ENCODE data around the gene SDC1.
"Not testable (repeated sequence)": the region's sequence is repeated elsewhere in the genome, so short reads cannot be mapped to it uniquely, and the experiment has no call there.

Gene SDC1

GRCh38 chr2:20236496-20236895, 11.6 kb upstream of the SDC1 start:
- H3K36me3 ChIP-seq (ENCODE audit: insufficient read depth, low read length) = no peaks in the 10 kb centered on the region
- H3K9ac ChIP-seq (ENCODE audit: low read depth, low read length) = no peak overlapping the region
- peaks cover 20% of the 10 kb centered on the region for H3K4me1 ChIP-seq (ENCODE audit: insufficient read depth, low read length)
- H3K9me3 ChIP-seq (ENCODE audit: control insufficient read depth, insufficient read depth, low read length) = no peaks in the 10 kb centered on the region

- no peaks in the 10 kb centered on the region for H3K36me3 ChIP-seq (ENCODE audit: insufficient read depth, low read length)
- no peaks in the 10 kb centered on the region for H3K9me3 ChIP-seq (ENCODE audit: control insufficient read depth, insufficient read depth, low read length)
- no peak overlapping the region for H3K9ac ChIP-seq (ENCODE audit: low read depth, low read length)
- peaks cover 27% of the 10 kb centered on the region for H3K4me1 ChIP-seq (ENCODE audit: insufficient read depth, low read length)
These were observed 10.8 kb upstream of the SDC1 start for GRCh38 chr2:20235655-20236305.

- not testable (repeated sequence) for H3K36me3 ChIP-seq (ENCODE audit: insufficient read depth, low read length); H3K9me3 ChIP-seq (ENCODE audit: control insufficient read depth, insufficient read depth, low read length); H3K9ac ChIP-seq (ENCODE audit: low read depth, low read length)
- peaks cover 27% of the 10 kb centered on the region for H3K4me1 ChIP-seq (ENCODE audit: insufficient read depth, low read length)
These were observed 9.7 kb upstream of the SDC1 start for GRCh38 chr2:20234597-20234996.

GRCh38 chr2:20232837-20233207, 7.9 kb upstream of the SDC1 start:
- no peaks in the 10 kb centered on the region for H3K36me3 ChIP-seq (ENCODE audit: insufficient read depth, low read length)
- no peaks in the 10 kb centered on the region for H3K9me3 ChIP-seq (ENCODE audit: control insufficient read depth, insufficient read depth, low read length)
- H3K4me1 ChIP-seq (ENCODE audit: insufficient read depth, low read length) = peaks cover 27% of the 10 kb centered on the region
- no peak overlapping the region for H3K9ac ChIP-seq (ENCODE audit: low read depth, low read length)

- no peak overlapping the region for H3K9ac ChIP-seq (ENCODE audit: low read depth, low read length)
- peaks cover 25% of the 10 kb centered on the region for H3K4me1 ChIP-seq (ENCODE audit: insufficient read depth, low read length)
These were observed 6.7 kb upstream of the SDC1 start for GRCh38 chr2:20231598-20232026.

GRCh38 chr2:20231159-20231558, 6.2 kb upstream of the SDC1 start:
- Histone ChIP-seq H3K36me3 (ENCODE audit: insufficient read depth, low read length) (no peaks in the 10 kb centered on the region), H3K4me1 (ENCODE audit: insufficient read depth, low read length) (peaks cover 26% of the 10 kb centered on the region), H3K9me3 (ENCODE audit: control insufficient read depth, insufficient read depth, low read length) (no peaks in the 10 kb centered on the region), H3K9ac (ENCODE audit: low read depth, low read length) (no peak overlapping the region)

More at GRCh38 chr2:20231598-20232026, 6.7 kb upstream of the SDC1 start:
- Histone ChIP-seq H3K36me3 (ENCODE audit: insufficient read depth, low read length) (no peaks in the 10 kb centered on the region), H3K9me3 (ENCODE audit: control insufficient read depth, insufficient read depth, low read length) (no peaks in the 10 kb centered on the region)

GRCh38 chr2:20230114-20230425, 5.1 kb upstream of the SDC1 start:
- Histone ChIP-seq H3K9me3 (ENCODE audit: control insufficient read depth, insufficient read depth, low read length) (no peaks in the 10 kb centered on the region), H3K36me3 (ENCODE audit: insufficient read depth, low read length) (no peaks in the 10 kb centered on the region), H3K9ac (ENCODE audit: low read depth, low read length) (no peak overlapping the region), H3K4me1 (ENCODE audit: insufficient read depth, low read length) (peaks cover 23% of the 10 kb centered on the region)

GRCh38 chr2:20229322-20230113, 4.6 kb upstream of the SDC1 start:
- Histone ChIP-seq H3K36me3 (ENCODE audit: insufficient read depth, low read length) (no peaks in the 10 kb centered on the region), H3K9me3 (ENCODE audit: control insufficient read depth, insufficient read depth, low read length) (no peaks in the 10 kb centered on the region), H3K4me1 (ENCODE audit: insufficient read depth, low read length) (peaks cover 23% of the 10 kb centered on the region), H3K9ac (ENCODE audit: low read depth, low read length) (no peak overlapping the region)

GRCh38 chr2:20227894-20228505, 3.1 kb upstream of the SDC1 start:
- H3K36me3 ChIP-seq (ENCODE audit: insufficient read depth, low read length) = no peaks in the 10 kb centered on the region
- no peaks in the 10 kb centered on the region for H3K9me3 ChIP-seq (ENCODE audit: control insufficient read depth, insufficient read depth, low read length)
- H3K4me1 ChIP-seq (ENCODE audit: insufficient read depth, low read length) = peaks cover 22% of the 10 kb centered on the region
- no peak overlapping the region for H3K9ac ChIP-seq (ENCODE audit: low read depth, low read length)

GRCh38 chr2:20226152-20226545, 1.2 kb upstream of the SDC1 start:
- no peaks in the 10 kb centered on the region for H3K9me3 ChIP-seq (ENCODE audit: control insufficient read depth, insufficient read depth, low read length)
- H3K9ac ChIP-seq (ENCODE audit: low read depth, low read length) = no peak overlapping the region; the same call in 1 of the 2 replicates
- H3K4me1 ChIP-seq (ENCODE audit: insufficient read depth, low read length) = peaks cover 27% of the 10 kb centered on the region
- H3K36me3 ChIP-seq (ENCODE audit: insufficient read depth, low read length) = no peaks in the 10 kb centered on the region

- H3K4me1 ChIP-seq (ENCODE audit: insufficient read depth, low read length) = peaks cover 29% of the 10 kb centered on the region
- no peaks in the 10 kb centered on the region for H3K9me3 ChIP-seq (ENCODE audit: control insufficient read depth, insufficient read depth, low read length)
- H3K36me3 ChIP-seq (ENCODE audit: insufficient read depth, low read length) = no peaks in the 10 kb centered on the region
- H3K9ac ChIP-seq (ENCODE audit: low read depth, low read length) = peak overlapping the region; percentile 64
These were observed 593 bp upstream of the SDC1 start for GRCh38 chr2:20225294-20226151.

- H3K36me3 ChIP-seq (ENCODE audit: insufficient read depth, low read length) = no peaks in the 10 kb centered on the region
- peaks cover 31% of the 10 kb centered on the region for H3K4me1 ChIP-seq (ENCODE audit: insufficient read depth, low read length)
- no peaks in the 10 kb centered on the region for H3K9me3 ChIP-seq (ENCODE audit: control insufficient read depth, insufficient read depth, low read length)
- H3K9ac ChIP-seq (ENCODE audit: low read depth, low read length) = peak overlapping the region; percentile 88
These were observed 690 bp downstream of the SDC1 start for GRCh38 chr2:20224164-20224715.

- H3K36me3 ChIP-seq (ENCODE audit: insufficient read depth, low read length) = no peaks in the 10 kb centered on the region
- no peaks in the 10 kb centered on the region for H3K9me3 ChIP-seq (ENCODE audit: control insufficient read depth, insufficient read depth, low read length)
- peaks cover 31% of the 10 kb centered on the region for H3K4me1 ChIP-seq (ENCODE audit: insufficient read depth, low read length)
- H3K9ac ChIP-seq (ENCODE audit: low read depth, low read length) = peak overlapping the region; percentile 88
These were observed 1.3 kb downstream of the SDC1 start for GRCh38 chr2:20223407-20224163.

Measured in ES-I3 (cell line).